ENCODE measurements around the gene MIPOL1.
"Not testable (repeated sequence)": the region's sequence is repeated elsewhere in the genome, so short reads cannot be mapped to it uniquely, and the experiment has no call there.

MIPOL1 gene

GRCh38 chr14:37406095-37406494, 208.4 kb downstream of the MIPOL1 start:
- DNase-seq = no peak

GRCh38 chr14:37411079-37411735, 213.5 kb downstream of the MIPOL1 start:
- DNase-seq = no peak

- no peak for DNase-seq
Measured at GRCh38 chr14:37413050-37413449, 215.3 kb downstream of the MIPOL1 start.

GRCh38 chr14:37413504-37414003, 215.8 kb downstream of the MIPOL1 start:
- DNase-seq = no peak

GRCh38 chr14:37416264-37416663, 218.5 kb downstream of the MIPOL1 start:
- no peak for DNase-seq

- no peak for DNase-seq
Measured at GRCh38 chr14:37417151-37417550, 219.4 kb downstream of the MIPOL1 start.

GRCh38 chr14:37417833-37418232, 220.1 kb downstream of the MIPOL1 start:
- DNase-seq = no peak

DNA sequence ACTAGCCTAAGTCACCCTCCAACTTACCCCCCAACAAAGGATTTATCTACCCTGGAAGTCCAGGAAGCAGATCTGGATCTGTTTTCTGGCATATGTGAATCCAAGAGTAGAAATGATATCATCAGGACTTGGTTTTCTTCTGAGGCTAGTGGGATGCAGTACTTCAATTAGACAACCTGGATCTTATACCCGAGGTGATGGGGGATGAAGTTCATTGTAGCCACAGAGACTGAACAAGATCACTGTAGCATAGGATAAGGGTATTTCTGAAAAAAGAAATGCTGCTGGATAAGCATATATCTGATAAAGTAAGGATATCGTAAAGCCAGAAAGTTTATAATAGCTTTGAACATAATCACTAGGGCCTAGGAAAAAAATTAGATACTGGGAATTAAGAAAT, 222.9 kb downstream of the MIPOL1 start:
- no peak for DNase-seq

- no peak for DNase-seq
Measured at GRCh38 chr14:37422319-37422718, 224.6 kb downstream of the MIPOL1 start.

- no peak for DNase-seq
Measured at GRCh38 chr14:37422748-37423147, 225.0 kb downstream of the MIPOL1 start.

GRCh38 chr14:37428954-37429353, 231.2 kb downstream of the MIPOL1 start:
- no peak for DNase-seq

DNA sequence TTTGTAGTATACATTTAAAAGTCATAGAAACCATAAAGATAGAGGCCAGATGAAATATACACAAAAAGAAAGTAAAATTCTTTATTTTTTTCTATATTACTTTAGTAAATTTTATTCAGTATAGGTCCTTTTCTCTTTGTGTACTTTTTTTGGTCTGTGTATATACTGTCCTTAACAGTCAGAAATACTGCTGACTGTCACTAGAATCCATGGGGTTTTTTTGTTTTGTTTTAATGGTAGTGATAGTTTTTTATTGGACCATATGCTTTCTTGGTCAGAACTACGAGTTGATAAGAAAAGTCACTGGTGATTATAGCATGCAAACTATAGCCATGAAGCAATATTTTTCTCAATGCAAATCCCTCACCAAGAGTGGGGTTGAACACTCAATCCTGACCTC, 231.9 kb downstream of the MIPOL1 start:
- no peak for DNase-seq

DNA sequence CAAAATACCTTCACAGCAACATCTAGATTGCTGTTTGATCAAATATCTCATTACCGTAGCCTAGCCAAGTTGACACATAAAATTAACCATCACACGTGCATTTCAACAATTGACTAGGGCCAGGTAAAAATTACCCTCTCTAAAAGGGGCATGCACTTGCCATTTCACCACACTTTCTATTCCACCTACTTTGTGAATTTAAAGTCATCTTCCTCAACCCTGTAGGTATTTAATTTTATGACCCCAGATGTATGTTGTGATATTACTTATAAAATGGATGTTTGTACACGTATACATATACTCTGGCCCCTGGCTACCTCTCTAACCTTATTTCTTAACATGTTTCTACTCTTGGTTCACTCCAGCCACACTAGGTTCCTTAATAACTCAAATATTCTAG, 237.1 kb downstream of the MIPOL1 start:
- DNase-seq = no peak

- DNase-seq = no peak
Measured at GRCh38 chr14:37436519-37436918, 238.8 kb downstream of the MIPOL1 start.

DNA sequence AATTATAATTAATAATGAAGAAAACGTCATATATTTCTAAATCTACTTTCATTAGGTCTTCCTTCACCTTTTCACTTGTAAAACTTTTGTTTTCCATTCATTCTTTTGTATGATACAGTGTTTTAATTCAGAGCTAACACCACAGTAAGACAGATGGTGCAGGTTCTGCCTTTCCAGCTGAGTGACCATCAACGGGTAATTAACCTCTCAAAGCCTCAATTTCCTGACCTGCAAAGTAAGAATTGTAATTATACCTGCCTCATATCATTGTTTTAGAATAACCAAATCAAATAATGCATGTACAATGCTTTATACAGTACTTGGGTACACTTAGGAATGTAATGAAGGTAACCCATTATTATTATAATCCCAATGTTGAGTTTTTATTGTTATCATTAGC, 239.8 kb downstream of the MIPOL1 start:
- no peak for DNase-seq

DNA sequence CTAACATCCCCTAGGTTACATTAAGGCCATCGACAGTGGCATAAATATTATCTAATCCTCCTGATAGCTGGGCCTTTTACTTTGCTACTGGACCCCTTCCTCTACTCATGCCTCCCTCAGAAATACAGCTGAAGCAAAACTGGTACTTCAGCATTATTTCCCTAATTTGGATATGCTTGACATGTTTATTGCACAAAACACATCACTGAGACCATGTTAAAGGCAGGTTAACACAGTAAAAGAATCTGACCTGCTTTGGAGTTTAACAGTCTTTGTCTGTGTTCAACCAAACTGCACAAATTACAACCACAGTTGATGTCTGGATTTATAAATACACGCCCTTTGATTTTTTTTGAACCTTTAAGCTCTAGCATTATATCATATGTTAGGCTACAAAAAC, 240.7 kb downstream of the MIPOL1 start:
- DNase-seq = no peak

DNA sequence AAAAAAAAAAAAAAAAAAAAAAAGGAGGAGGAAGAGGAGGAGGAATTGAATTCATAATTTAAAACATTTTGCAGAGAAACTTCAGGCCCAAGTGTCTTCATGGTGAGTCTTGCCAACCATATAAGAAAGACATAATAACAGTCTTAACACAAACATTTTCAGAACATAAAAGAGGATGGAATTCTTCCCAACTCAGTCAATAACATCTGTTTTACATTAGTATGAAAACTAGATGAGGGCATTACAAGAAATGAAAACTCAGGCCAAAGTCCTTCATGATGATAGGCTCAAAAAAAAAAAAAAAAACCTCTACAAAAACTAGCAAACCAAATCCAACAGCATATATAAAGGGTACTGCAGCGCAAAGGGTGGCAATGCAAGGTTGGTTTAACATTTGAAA, 245.7 kb downstream of the MIPOL1 start:
- no peak for DNase-seq

- no peak for DNase-seq
Measured at GRCh38 chr14:37447883-37448391, 250.2 kb downstream of the MIPOL1 start.

- no peak for DNase-seq
Measured at GRCh38 chr14:37452323-37452722, 254.6 kb downstream of the MIPOL1 start.

DNA sequence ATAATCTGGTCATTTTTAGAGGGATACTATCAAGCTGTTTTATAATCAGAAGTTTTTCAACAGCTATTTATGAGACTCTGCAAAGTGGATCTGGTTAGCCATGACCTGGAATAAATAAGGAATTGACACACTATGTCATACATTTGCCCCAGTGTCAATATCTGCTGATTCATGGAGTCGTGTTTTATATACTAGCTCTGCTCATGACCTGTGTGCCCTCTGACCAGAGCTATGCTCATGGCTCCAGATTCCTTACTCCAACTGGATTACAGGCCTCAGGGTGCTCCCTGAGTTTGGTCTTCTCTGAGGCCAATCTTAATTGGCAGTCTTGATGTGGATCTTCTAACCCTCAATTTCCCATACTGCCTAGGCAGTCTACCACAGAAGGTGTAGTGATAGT, 256.2 kb downstream of the MIPOL1 start:
- DNase-seq = no peak

DNA sequence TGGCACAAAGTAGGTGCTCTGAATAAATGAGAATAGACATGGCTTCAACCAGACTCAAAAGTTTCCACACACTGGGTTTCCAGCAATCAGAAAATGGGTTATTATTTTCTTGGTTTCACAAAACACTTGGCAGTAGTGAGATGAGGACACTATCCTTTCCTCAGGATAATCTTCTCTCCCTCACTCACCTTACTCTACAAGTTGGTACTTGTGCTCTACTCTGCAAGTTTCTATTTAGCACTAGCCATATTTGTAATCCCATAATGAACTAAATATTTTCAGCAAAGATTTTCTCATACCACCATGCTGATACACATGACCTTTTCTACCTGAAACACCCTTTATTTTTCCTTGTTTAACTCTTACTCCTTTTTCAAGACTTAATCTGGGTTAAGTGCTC, 259.6 kb downstream of the MIPOL1 start:
- DNase-seq = no peak

DNA sequence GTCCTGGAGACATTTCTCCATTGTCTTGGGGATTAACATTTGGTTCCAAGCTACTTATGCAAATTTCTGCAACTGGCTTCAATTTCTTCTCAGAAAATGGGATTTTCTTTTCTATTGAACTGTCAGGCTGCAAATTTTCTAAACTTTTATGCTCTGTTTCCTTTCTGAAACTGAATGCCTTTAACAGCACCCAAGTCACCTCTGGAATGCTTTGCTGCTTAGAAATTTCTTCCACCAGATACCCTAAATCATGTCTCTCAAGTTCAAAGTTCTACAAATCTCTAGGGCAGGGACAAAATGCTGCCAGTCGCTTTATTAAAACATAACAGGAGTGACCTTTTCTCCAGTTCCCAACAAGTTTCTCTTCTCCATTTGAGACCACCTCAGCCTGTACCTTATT, 264.7 kb downstream of the MIPOL1 start:
- DNase-seq = not testable (repeated sequence)

- DNase-seq = no peak
Measured at GRCh38 chr14:37464192-37464858, 266.6 kb downstream of the MIPOL1 start.

GRCh38 chr14:37466003-37466622, 268.4 kb downstream of the MIPOL1 start:
- no peak for DNase-seq
